GM19238 (cell line): ENCODE results near the gene CD9.

ENCODE experiments used
- DNase-seq: peaks from one replicate; pipeline ENCODE4 v3.0.0; 2011; ENCODE audit warnings: low spot score; ENCODE audit not compliant: insufficient read length

CD9 gene

GRCh38 chr12:6236641-6236940 is 36.4 kb downstream of the CD9 start:
- DNase-seq, result no peak

GRCh38 chr12:6237830-6238229 is 37.6 kb downstream of the CD9 start:
- no peak for DNase-seq

GRCh38 chr12:6238875-6239274 is 38.7 kb downstream of the CD9 start:
- no peak for DNase-seq

GRCh38 chr12:6241495-6241894 is 41.3 kb downstream of the CD9 start:
- no peak for DNase-seq

- DNase-seq, result no peak
Measured at GRCh38 chr12:6249580-6249979, 49.4 kb downstream of the CD9 start.

- DNase-seq, result no peak
Measured at GRCh38 chr12:6250343-6250742, 50.1 kb downstream of the CD9 start.

GRCh38 chr12:6253278-6253677 is 53.1 kb downstream of the CD9 start:
- no peak for DNase-seq

GRCh38 chr12:6254491-6254890 is 54.3 kb downstream of the CD9 start:
- DNase-seq, result no peak

GRCh38 chr12:6257007-6257406 is 56.8 kb downstream of the CD9 start:
- no peak for DNase-seq

- DNase-seq, result no peak
Measured at GRCh38 chr12:6262211-6262610, 62.0 kb downstream of the CD9 start.

GRCh38 chr12:6262623-6263022 is 62.4 kb downstream of the CD9 start:
- no peak for DNase-seq

GRCh38 chr12:6263931-6264330 is 63.7 kb downstream of the CD9 start:
- DNase-seq, result no peak

GRCh38 chr12:6264402-6265037 is 64.3 kb downstream of the CD9 start:
- no peak for DNase-seq

GRCh38 chr12:6265038-6265405 is 64.8 kb downstream of the CD9 start:
- no peak for DNase-seq

GRCh38 chr12:6266541-6266966 is 66.4 kb downstream of the CD9 start:
- DNase-seq, result no peak

GRCh38 chr12:6266971-6267721 is 66.9 kb downstream of the CD9 start:
- no peak for DNase-seq

- no peak for DNase-seq
Measured at GRCh38 chr12:6268484-6269157, 68.4 kb downstream of the CD9 start.

GRCh38 chr12:6269986-6270385 is 69.8 kb downstream of the CD9 start:
- DNase-seq, result no peak

- no peak for DNase-seq
Measured at GRCh38 chr12:6271281-6271680, 71.1 kb downstream of the CD9 start.

- no peak for DNase-seq
Measured at GRCh38 chr12:6272300-6273204, 72.4 kb downstream of the CD9 start.

GRCh38 chr12:6273205-6273540 is 73.0 kb downstream of the CD9 start:
- no peak for DNase-seq
